ENCODE measurements around the gene LSR.

- TF ChIP-seq CTCF (IDR thresholded peaks at IDR 0.05) (no peak), POLR2AphosphoS5 (IDR thresholded peaks at IDR 0.05) (no peak)
Measured at GRCh38 chr19:35292421-35293362, 43.9 kb downstream of the LSR start.

Measured in suprapubic skin (tissue), 3 donors.